ENCODE data around the gene ADK.

The ADK gene

DNA sequence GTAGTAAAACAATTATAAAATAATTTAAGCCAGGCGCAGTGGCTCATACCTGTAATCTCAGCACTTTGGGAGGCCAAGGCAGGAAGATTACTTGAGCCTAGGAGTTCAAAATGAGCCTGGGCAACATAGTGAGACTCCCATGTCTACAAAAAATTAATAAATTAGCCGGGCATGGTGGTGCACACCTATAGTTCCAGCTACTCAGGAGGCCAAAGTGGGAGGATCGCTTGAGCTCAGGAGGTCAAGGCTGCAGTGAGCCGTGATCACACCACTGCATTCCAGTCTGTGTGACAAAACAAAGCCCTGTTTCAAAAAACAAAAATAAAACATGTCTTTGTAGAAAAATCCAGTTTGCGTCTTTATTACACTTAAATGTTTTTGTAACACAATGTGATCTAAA, 533.4 kb downstream of the ADK start:
- H3K27me3 ChIP-seq (ENCODE audit: low read depth, low read length), result no peaks in the 10 kb centered on the region
- H3K4me3 ChIP-seq (ENCODE audit: low read length), result no peak overlapping the region
- no peaks in the 10 kb centered on the region for H3K79me2 ChIP-seq (ENCODE audit: low read length)
- H3K27ac ChIP-seq (ENCODE audit: low read length), result no peak overlapping the region
- no peak overlapping the region for H3K9ac ChIP-seq (ENCODE audit: low read length)
- no peaks in the 10 kb centered on the region for H4K20me1 ChIP-seq (ENCODE audit: insufficient read depth, low read length)
- TF ChIP-seq, protein P1, sequence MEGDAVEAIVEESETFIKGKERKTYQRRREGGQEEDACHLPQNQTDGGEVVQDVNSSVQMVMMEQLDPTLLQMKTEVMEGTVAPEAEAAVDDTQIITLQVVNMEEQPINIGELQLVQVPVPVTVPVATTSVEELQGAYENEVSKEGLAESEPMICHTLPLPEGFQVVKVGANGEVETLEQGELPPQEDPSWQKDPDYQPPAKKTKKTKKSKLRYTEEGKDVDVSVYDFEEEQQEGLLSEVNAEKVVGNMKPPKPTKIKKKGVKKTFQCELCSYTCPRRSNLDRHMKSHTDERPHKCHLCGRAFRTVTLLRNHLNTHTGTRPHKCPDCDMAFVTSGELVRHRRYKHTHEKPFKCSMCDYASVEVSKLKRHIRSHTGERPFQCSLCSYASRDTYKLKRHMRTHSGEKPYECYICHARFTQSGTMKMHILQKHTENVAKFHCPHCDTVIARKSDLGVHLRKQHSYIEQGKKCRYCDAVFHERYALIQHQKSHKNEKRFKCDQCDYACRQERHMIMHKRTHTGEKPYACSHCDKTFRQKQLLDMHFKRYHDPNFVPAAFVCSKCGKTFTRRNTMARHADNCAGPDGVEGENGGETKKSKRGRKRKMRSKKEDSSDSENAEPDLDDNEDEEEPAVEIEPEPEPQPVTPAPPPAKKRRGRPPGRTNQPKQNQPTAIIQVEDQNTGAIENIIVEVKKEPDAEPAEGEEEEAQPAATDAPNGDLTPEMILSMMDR (IDR thresholded peaks at IDR 0.05; ENCODE audit: low read depth, low read length), result no peak
- TF ChIP-seq EZH2phosphoT487 (IDR thresholded peaks at IDR 0.05; ENCODE audit: low read depth), result no peak
- peaks cover 22% of the 10 kb centered on the region for H3K4me1 ChIP-seq (ENCODE audit: low read length)
- no peak overlapping the region for H2AFZ ChIP-seq (ENCODE audit: low read depth, low read length)
- H3K36me3 ChIP-seq (replicated peaks; ENCODE audit: low read depth, low read length), result no peaks in the 10 kb centered on the region
- H3K4me2 ChIP-seq (ENCODE audit: low read length), result peak overlapping the region; percentile 79; the same call in 1 of the 2 replicates
- H3K9me3 ChIP-seq (ENCODE audit: insufficient read depth, low read length), result no peaks in the 10 kb centered on the region

DNA sequence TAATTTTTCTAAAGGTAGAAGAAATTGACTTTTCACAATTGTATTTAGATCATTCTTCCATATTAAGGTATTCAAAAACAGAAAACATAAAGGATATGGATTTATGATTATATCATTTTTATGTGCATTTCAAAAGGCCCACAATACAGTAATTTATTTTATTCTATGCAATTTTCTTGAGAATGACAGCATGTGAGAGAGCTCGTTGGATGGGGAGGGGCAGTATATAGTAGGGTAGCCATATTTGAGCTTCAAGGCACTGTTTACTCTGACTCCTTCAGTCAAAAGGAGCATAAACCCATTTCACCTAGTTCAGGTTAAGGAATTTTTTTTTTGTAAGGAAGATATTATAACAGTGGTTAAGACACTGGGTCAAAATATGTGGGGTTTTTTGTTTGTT, 534.5 kb downstream of the ADK start:
- no peaks in the 10 kb centered on the region for H4K20me1 ChIP-seq (ENCODE audit: insufficient read depth, low read length)
- no peak for TF ChIP-seq EZH2phosphoT487 (IDR thresholded peaks at IDR 0.05; ENCODE audit: low read depth)
- TF ChIP-seq, protein P1 (IDR thresholded peaks at IDR 0.05; ENCODE audit: low read depth, low read length), result no peak

DNA sequence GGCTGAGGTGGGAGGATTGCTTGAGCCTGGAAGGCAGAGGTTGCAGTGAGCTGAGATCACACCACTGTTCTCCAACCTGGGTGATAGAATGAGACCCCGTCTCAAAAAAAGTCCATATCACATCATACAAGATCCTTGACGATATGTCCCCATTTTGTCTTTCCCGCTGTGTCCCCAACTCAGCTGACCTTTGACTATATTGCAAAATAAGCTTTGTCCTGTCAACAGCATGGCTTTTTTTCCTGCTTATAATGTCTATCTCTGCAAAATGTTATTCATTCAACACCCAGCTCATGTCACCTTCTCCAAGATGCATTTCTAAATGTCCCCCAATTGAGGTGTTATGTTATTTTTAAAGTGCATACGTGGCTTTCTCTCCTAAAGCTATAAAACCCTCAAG, 539.4 kb downstream of the ADK start:
- no peak overlapping the region for H3K4me2 ChIP-seq (ENCODE audit: low read length)
- no peaks in the 10 kb centered on the region for H3K27me3 ChIP-seq (ENCODE audit: low read depth, low read length)
- H3K36me3 ChIP-seq (replicated peaks; ENCODE audit: low read depth, low read length), result no peaks in the 10 kb centered on the region
- H3K4me3 ChIP-seq (ENCODE audit: low read length), result no peak overlapping the region
- no peak overlapping the region for H3K27ac ChIP-seq (ENCODE audit: low read length)
- H3K4me1 ChIP-seq (ENCODE audit: low read length), result no peaks in the 10 kb centered on the region
- no peaks in the 10 kb centered on the region for H4K20me1 ChIP-seq (ENCODE audit: insufficient read depth, low read length)
- no peak overlapping the region for H2AFZ ChIP-seq (ENCODE audit: low read depth, low read length)
- TF ChIP-seq EZH2phosphoT487 (IDR thresholded peaks at IDR 0.05; ENCODE audit: low read depth), result no peak
- TF ChIP-seq, protein P1 (IDR thresholded peaks at IDR 0.05; ENCODE audit: low read depth, low read length), result no peak
- no peak overlapping the region for H3K9ac ChIP-seq (ENCODE audit: low read length)
- no peaks in the 10 kb centered on the region for H3K79me2 ChIP-seq (ENCODE audit: low read length)
- H3K9me3 ChIP-seq (ENCODE audit: insufficient read depth, low read length), result no peaks in the 10 kb centered on the region

More for the DNA sequence above, 534.5 kb downstream of the ADK start:
- Histone ChIP-seq H3K36me3 (replicated peaks; ENCODE audit: low read depth, low read length) (no peaks in the 10 kb centered on the region), H3K4me2 (ENCODE audit: low read length) (no peak overlapping the region), H3K9me3 (ENCODE audit: insufficient read depth, low read length) (no peaks in the 10 kb centered on the region), H3K4me1 (ENCODE audit: low read length) (peaks cover 20% of the 10 kb centered on the region), H3K27me3 (ENCODE audit: low read depth, low read length) (no peaks in the 10 kb centered on the region), H3K9ac (ENCODE audit: low read length) (no peak overlapping the region), H2AFZ (ENCODE audit: low read depth, low read length) (no peak overlapping the region), H3K4me3 (ENCODE audit: low read length) (no peak overlapping the region), H3K27ac (ENCODE audit: low read length) (no peak overlapping the region), H3K79me2 (ENCODE audit: low read length) (no peaks in the 10 kb centered on the region)

DNA sequence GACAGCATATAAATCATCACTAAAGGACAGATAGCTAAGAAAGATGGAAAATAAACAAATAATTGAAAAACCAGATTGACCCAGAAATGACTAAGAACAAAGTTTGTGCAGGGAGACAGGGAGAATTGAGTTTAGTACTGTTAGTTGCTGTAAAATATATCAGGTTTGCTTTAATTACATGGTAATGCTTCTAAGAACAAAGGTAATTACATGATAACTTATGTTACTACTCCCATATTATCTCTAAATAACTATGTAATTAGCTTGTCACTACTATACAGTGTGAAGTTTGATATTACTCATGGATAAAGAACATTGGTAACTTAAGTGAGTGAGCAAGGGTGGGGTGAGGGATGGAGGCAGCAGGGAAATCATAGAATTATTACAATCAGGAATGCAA, 540.1 kb downstream of the ADK start:
- Histone ChIP-seq H3K36me3 (replicated peaks; ENCODE audit: low read depth, low read length) (no peaks in the 10 kb centered on the region), H3K4me2 (ENCODE audit: low read length) (no peak overlapping the region), H3K9me3 (ENCODE audit: insufficient read depth, low read length) (no peaks in the 10 kb centered on the region), H3K27ac (ENCODE audit: low read length) (no peak overlapping the region), H3K4me3 (ENCODE audit: low read length) (no peak overlapping the region), H3K79me2 (ENCODE audit: low read length) (no peaks in the 10 kb centered on the region), H3K9ac (ENCODE audit: low read length) (no peak overlapping the region), H2AFZ (ENCODE audit: low read depth, low read length) (no peak overlapping the region), H3K27me3 (ENCODE audit: low read depth, low read length) (no peaks in the 10 kb centered on the region), H4K20me1 (ENCODE audit: insufficient read depth, low read length) (no peaks in the 10 kb centered on the region), H3K4me1 (ENCODE audit: low read length) (no peaks in the 10 kb centered on the region)
- TF ChIP-seq, protein P1 (IDR thresholded peaks at IDR 0.05; ENCODE audit: low read depth, low read length), result no peak
- no peak for TF ChIP-seq EZH2phosphoT487 (IDR thresholded peaks at IDR 0.05; ENCODE audit: low read depth)

All from OCI-LY3 (cell line).